Measurements from ENCODE around the gene MPEG1. TPM values are rescaled to one million over a fixed set of nuclear protein-coding genes. Genes with fewer than 3 reads are reported as not detected.

Gene MPEG1
- total RNA-seq, 1 experiment from 2014 or later = not detected

- no peak for DNase-seq (ENCODE audit: low spot score)
Measured at GRCh38 chr11:59218319-59218718, 5.6 kb upstream of the MPEG1 start.

- no peak for DNase-seq (ENCODE audit: low spot score)
Measured at GRCh38 chr11:59216641-59217564, 4.2 kb upstream of the MPEG1 start.

GRCh38 chr11:59214141-59214893 is 1.6 kb upstream of the MPEG1 start:
- DNase-seq (ENCODE audit: low spot score) = no peak

- DNase-seq (ENCODE audit: low spot score) = no peak
Measured at GRCh38 chr11:59212222-59212621, 505 bp downstream of the MPEG1 start.

GRCh38 chr11:59208956-59209355 is 3.8 kb downstream of the MPEG1 start:
- DNase-seq (ENCODE audit: low spot score) = no peak

GRCh38 chr11:59207988-59208451 is 4.7 kb downstream of the MPEG1 start:
- peak; percentile 11 for DNase-seq (ENCODE audit: low spot score)

GRCh38 chr11:59206635-59207034 is 6.1 kb downstream of the MPEG1 start:
- DNase-seq (ENCODE audit: low spot score) = peak; percentile 37

GRCh38 chr11:59205648-59206047 is 7.1 kb downstream of the MPEG1 start:
- no peak for DNase-seq (ENCODE audit: low spot score)

- DNase-seq (ENCODE audit: low spot score) = peak; percentile 16
Measured at GRCh38 chr11:59204746-59205145, 8.0 kb downstream of the MPEG1 start.

- no peak for DNase-seq (ENCODE audit: low spot score)
Measured at GRCh38 chr11:59201353-59201752, 11.4 kb downstream of the MPEG1 start.

- no peak for DNase-seq (ENCODE audit: low spot score)
Measured at GRCh38 chr11:59200423-59200746, 12.3 kb downstream of the MPEG1 start.

GRCh38 chr11:59199546-59200422 is 12.9 kb downstream of the MPEG1 start:
- DNase-seq (ENCODE audit: low spot score) = peak; percentile 45

GRCh38 chr11:59198726-59199125 is 14.0 kb downstream of the MPEG1 start:
- DNase-seq (ENCODE audit: low spot score) = no peak

- no peak for DNase-seq (ENCODE audit: low spot score)
Measured at GRCh38 chr11:59197991-59198390, 14.7 kb downstream of the MPEG1 start.

GRCh38 chr11:59196777-59197176 is 15.9 kb downstream of the MPEG1 start:
- no peak for DNase-seq (ENCODE audit: low spot score)

GRCh38 chr11:59195586-59195985 is 17.1 kb downstream of the MPEG1 start:
- DNase-seq (ENCODE audit: low spot score) = no peak

GRCh38 chr11:59193587-59194130 is 19.1 kb downstream of the MPEG1 start:
- no peak for DNase-seq (ENCODE audit: low spot score)

- no peak for DNase-seq (ENCODE audit: low spot score)
Measured at GRCh38 chr11:59192446-59193020, 20.2 kb downstream of the MPEG1 start.

- no peak for DNase-seq (ENCODE audit: low spot score)
Measured at GRCh38 chr11:59191890-59192289, 20.8 kb downstream of the MPEG1 start.

- DNase-seq (ENCODE audit: low spot score) = no peak
Measured at GRCh38 chr11:59191095-59191494, 21.6 kb downstream of the MPEG1 start.

- DNase-seq (ENCODE audit: low spot score) = no peak
Measured at GRCh38 chr11:59189986-59190385, 22.7 kb downstream of the MPEG1 start.
